H1 (cell line): ENCODE data around the gene DVL1. TPM values are rescaled to one million over a fixed set of nuclear protein-coding genes. Genes with fewer than 3 reads are reported as not detected.

Source experiments
- CTCF ChIA-PET: fragments of 300-600 bp; sonication (Branson Sonifier 250); formaldehyde crosslinking; loops from one replicate; lab custom pipeline; 2021; ENCODE audit not compliant: partially characterized antibody; lab: Charles Lee
- POLR2A ChIA-PET: fragments of 300-600 bp; sonication (Branson Sonifier 250); formaldehyde crosslinking; loops from one replicate; lab custom pipeline; 2021; ENCODE audit warnings: inconsistent platforms; ENCODE audit not compliant: partially characterized antibody; lab: Charles Lee
- DNase-seq, 2 experiments: peaks; one replicate each; pipeline versions ENCODE4 v3.0.0 to v3.0.0-alpha.2; 2010 to 2022; ENCODE audit warnings: low spot score in 2 of 2, low read depth in 1 of 2, mixed read lengths in 1 of 2
- FAIRE-seq: peaks from 2 replicates; lab custom pipeline; 2011; peaks lifted over from hg19 to GRCh38; lab: Jason Lieb, UNC
- H2AFZ ChIP-seq: 2 replicates; pipeline ENCODE4 v1.8.1; 2012; ENCODE audit warnings: low read length, inconsistent platforms
- H2AK5ac ChIP-seq: 2 replicates; pipeline ENCODE4 v1.6.1; 2013; ENCODE audit warnings: low read depth, low read length
- H2BK120ac ChIP-seq: replicated peaks from 2 replicates; pipeline ENCODE3; 2013; ENCODE audit warnings: low read depth, low read length, inconsistent platforms
- H2BK12ac ChIP-seq: 2 replicates; pipeline ENCODE4 v1.6.1; 2013; ENCODE audit warnings: low read depth, low read length
- H2BK15ac ChIP-seq: 2 replicates; pipeline ENCODE4 v1.6.1; 2013; ENCODE audit warnings: low read length
- H2BK20ac ChIP-seq: 2 replicates; pipeline ENCODE4 v1.6.1; 2013; ENCODE audit warnings: low read length
- H2BK5ac ChIP-seq: 2 replicates; pipeline ENCODE4 v1.6.1; 2013; ENCODE audit warnings: low read depth, low read length
- H3K14ac ChIP-seq: 2 replicates; pipeline ENCODE4 v1.6.1; 2013; ENCODE audit warnings: inconsistent platforms; ENCODE audit not compliant: insufficient read length
- H3K18ac ChIP-seq: 2 replicates; pipeline ENCODE4 v1.6.1; 2013; ENCODE audit warnings: low read length; ENCODE audit errors: extremely low read depth
- H3K23ac ChIP-seq: 2 replicates; pipeline ENCODE4 v1.6.1; 2013; ENCODE audit warnings: inconsistent platforms; ENCODE audit not compliant: insufficient read length
- H3K23me2 ChIP-seq: 2 replicates; pipeline ENCODE4 v1.6.1; 2013; ENCODE audit warnings: low read depth, low read length
- H3K27ac ChIP-seq: 2 replicates; pipeline ENCODE4 v1.6.1; 2011; ENCODE audit warnings: low read depth, low read length, inconsistent platforms
- H3K27me3 ChIP-seq, 4 experiments: replicated peaks in 1 of 4; 1 replicate in 1 of 4; 2 replicates in 3 of 4; pipeline versions ENCODE4 v1.6.1 to v1.8.1; 2011 to 2013; ENCODE audit warnings: low read length in 3 of 4, mild to moderate bottlenecking in 3 of 4, inconsistent platforms in 2 of 4, mixed read lengths in 2 of 4, moderate library complexity in 1 of 4; ENCODE audit not compliant: control insufficient read depth in 3 of 4, insufficient read depth in 3 of 4; ENCODE audit errors: extremely low read depth in 1 of 4
- H3K36me3 ChIP-seq, 4 experiments: 2 replicates each; pipeline versions ENCODE4 v1.6.1 to v1.8.1; 2011 to 2013; ENCODE audit warnings: mild to moderate bottlenecking in 4 of 4, low read length in 3 of 4, moderate library complexity in 2 of 4, control low read depth in 1 of 4, inconsistent platforms in 1 of 4; ENCODE audit not compliant: insufficient read depth in 4 of 4, control insufficient read depth in 2 of 4
- H3K4ac ChIP-seq: replicated peaks from 2 replicates; pipeline ENCODE3; 2013; ENCODE audit warnings: low read length, low read depth, mixed read lengths, inconsistent platforms; ENCODE audit not compliant: insufficient read length
- H3K4me1 ChIP-seq, 4 experiments: replicated peaks in 1 of 4; 1 replicate in 1 of 4; 2 replicates in 3 of 4; pipeline versions ENCODE4 v1.6.1 to v1.8.1; 2011 to 2013; ENCODE audit warnings: low read length in 3 of 4, inconsistent platforms in 2 of 4, mixed read lengths in 1 of 4; ENCODE audit not compliant: insufficient read depth in 4 of 4, control insufficient read depth in 3 of 4
- H3K4me2 ChIP-seq, 2 experiments: 2 replicates each; pipeline versions ENCODE4 v1.6.1 to v1.8.1; 2011 to 2013; ENCODE audit warnings: low read depth in 2 of 2, low read length in 2 of 2, control low read depth in 1 of 2, inconsistent platforms in 1 of 2, mild to moderate bottlenecking in 1 of 2; ENCODE audit not compliant: insufficient read depth in 1 of 2
- H3K4me3 ChIP-seq, 4 experiments: fragments of 200-600, 300-600 bp in 1 of 4; sonication (generic), shearing (Covaris generic), sonication (Bioruptor Twin) in 1 of 4; 2 replicates each; pipeline versions ENCODE4 v1.5.1 to v1.8.1; 2011 to 2016; ENCODE audit warnings: low read length in 4 of 4, low read depth in 3 of 4, control low read depth in 2 of 4, inconsistent platforms in 2 of 4, mild to moderate bottlenecking in 2 of 4, mixed read lengths in 1 of 4, moderate library complexity in 1 of 4; ENCODE audit not compliant: insufficient read depth in 2 of 4; ENCODE audit errors: extremely low read depth in 1 of 4
- H3K56ac ChIP-seq: replicated peaks from 2 replicates; pipeline ENCODE3; 2013; ENCODE audit warnings: low read depth, mild to moderate bottlenecking, mixed read lengths, low read length, inconsistent platforms; ENCODE audit not compliant: insufficient read length
- H3K79me1 ChIP-seq: 2 replicates; pipeline ENCODE4 v1.6.1; 2013; ENCODE audit warnings: low read depth, low read length, control low read depth
- H3K79me2 ChIP-seq, 2 experiments: 2 replicates each; pipeline versions ENCODE4 v1.6.1 to v1.8.1; 2012 to 2013; ENCODE audit warnings: low read length in 2 of 2, mild to moderate bottlenecking in 2 of 2, inconsistent platforms in 1 of 2; ENCODE audit not compliant: insufficient read depth in 2 of 2, control insufficient read depth in 1 of 2
- H3K9ac ChIP-seq, 4 experiments: replicated peaks in 1 of 4; 1 replicate in 1 of 4; 2 replicates in 3 of 4; pipeline versions ENCODE4 v1.6.1 to v1.8.1; 2011 to 2013; ENCODE audit warnings: low read depth in 3 of 4, low read length in 3 of 4, control low read depth in 2 of 4, mild to moderate bottlenecking in 2 of 4, moderate library complexity in 2 of 4, inconsistent platforms in 1 of 4; ENCODE audit errors: extremely low read depth in 1 of 4
- H3K9me3 ChIP-seq, 2 experiments: 2 replicates each; pipeline versions ENCODE4 v1.6.1 to v1.8.1; 2012 to 2013; ENCODE audit warnings: mild to moderate bottlenecking in 2 of 2, moderate library complexity in 2 of 2, control low read depth in 1 of 2, inconsistent platforms in 1 of 2, low read depth in 1 of 2, low read length in 1 of 2, mixed read lengths in 1 of 2; ENCODE audit not compliant: insufficient read depth in 2 of 2
- H4K20me1 ChIP-seq, 2 experiments: replicated peaks in 1 of 2; 2 replicates each; pipeline versions ENCODE3 to v1.8.1; 2011 to 2013; ENCODE audit warnings: inconsistent platforms in 2 of 2, low read length in 2 of 2, mild to moderate bottlenecking in 1 of 2; ENCODE audit not compliant: insufficient read depth in 2 of 2, control insufficient read depth in 1 of 2
- H4K5ac ChIP-seq: 2 replicates; pipeline ENCODE4 v1.6.1; 2013; ENCODE audit warnings: low read length, low read depth, mixed read lengths, inconsistent platforms; ENCODE audit not compliant: insufficient read length
- H4K8ac ChIP-seq: 2 replicates; pipeline ENCODE4 v1.8.0; 2013; ENCODE audit warnings: mild to moderate bottlenecking, moderate library complexity, low read length, inconsistent platforms; ENCODE audit not compliant: insufficient read depth; ENCODE audit errors: extremely low read depth
- H4K91ac ChIP-seq: replicated peaks from 2 replicates; pipeline ENCODE3; 2013; ENCODE audit warnings: low read length, mixed read lengths, inconsistent platforms; ENCODE audit not compliant: insufficient read length
- HDAC2 ChIP-seq, 2 experiments: fragments of 300-600 bp in 1 of 2; sonication (generic) in 1 of 2; IDR thresholded peaks; 2 replicates each; pipeline ENCODE4 v1.6.1; 2011 to 2012; ENCODE audit warnings: low read depth in 2 of 2, low read length in 2 of 2, mild to moderate bottlenecking in 2 of 2, moderate library complexity in 2 of 2, borderline replicate concordance in 1 of 2, inconsistent platforms in 1 of 2
- KDM4A ChIP-seq: IDR thresholded peaks from one replicate; pipeline ENCODE4 v1.7.1; 2012; ENCODE audit warnings: low read depth, mild to moderate bottlenecking, moderate library complexity, low read length, inconsistent platforms; ENCODE audit not compliant: severe bottlenecking
- PHF8 ChIP-seq: fragments of 200-600 bp; sonication (generic); conservative IDR thresholded peaks from 2 replicates; pipeline ENCODE4 v1.7.1; 2012; ENCODE audit warnings: low read depth, mild to moderate bottlenecking, inconsistent platforms, low read length, moderate library complexity
- POLR2AphosphoS5 ChIP-seq: IDR thresholded peaks from 2 replicates; pipeline ENCODE4 v1.6.1; 2011; ENCODE audit warnings: low read depth, low read length
- TAF1 ChIP-seq: IDR thresholded peaks from 2 replicates; pipeline ENCODE4 v1.6.1; 2011; ENCODE audit warnings: mild to moderate bottlenecking, low read depth, low read length
- YY1 ChIP-seq: IDR thresholded peaks from 2 replicates; pipeline ENCODE4 v1.6.1; 2011; ENCODE audit warnings: low read depth, mild to moderate bottlenecking, low read length
- WGBS, 2 experiments: shearing (Covaris generic) in 1 of 2; methylation state at CpG; one replicate each; pipeline versions ENCODE4 v1.1.6 to v1.1.7; 2013 to 2015; ENCODE audit warnings: low lambda C conversion rate in 2 of 2, mixed read lengths in 2 of 2, inconsistent platforms in 1 of 2, low coverage in 1 of 2, missing lambda C conversion rate in 1 of 2; ENCODE audit not compliant: insufficient replicate concordance in 2 of 2, insufficient coverage in 1 of 2, insufficient read length in 1 of 2; ENCODE audit errors: extremely low coverage in 1 of 2, missing lambda C conversion rate in 1 of 2; 5-methylcytosine and 5-hydroxymethylcytosine counted together
- polyA plus RNA-seq, 7 experiments: library from polyadenylated mRNA; depleted of rRNA in 3 of 7; stranded (reverse) in 5 of 7; unstranded in 2 of 7; fragments of >200 nt in 5 of 7; fragments of 200-250 nt in 2 of 7; gene quantifications; 1 replicate in 5 of 7; 2 replicates in 1 of 7; 4 replicates in 1 of 7; pipeline versions ENCODE4 v1.2.1 to v1.2.3, GENCODE V29; 2011 to 2013; ENCODE audit warnings: missing spikeins in 2 of 7, mixed read lengths in 2 of 7
- total RNA-seq: library from RNA; stranded (reverse); fragmentation: NEBNext Ultra II Directional; extraction: Animal tissue kit (Norgen Biotek cat#: 25700); gene quantifications from 2 replicates; pipeline ENCODE4 v1.2.1, GENCODE V29; 2021
- TF ChIP-seq, protein P1 (sequence below): IDR thresholded peaks from 2 replicates; pipeline ENCODE4 v1.6.1; 2012; ENCODE audit warnings: inconsistent platforms
- TF ChIP-seq, protein P2 (sequence below): IDR thresholded peaks from 2 replicates; pipeline ENCODE4 v1.6.1; 2012; ENCODE audit warnings: inconsistent platforms

DVL1 gene
- total and polyA plus RNA-seq, 2 of the 8 experiments (the other 6 are each of a cell fraction or from before 2014, with no cell fraction given), result 39.4 to 58.9 TPM

DNA sequence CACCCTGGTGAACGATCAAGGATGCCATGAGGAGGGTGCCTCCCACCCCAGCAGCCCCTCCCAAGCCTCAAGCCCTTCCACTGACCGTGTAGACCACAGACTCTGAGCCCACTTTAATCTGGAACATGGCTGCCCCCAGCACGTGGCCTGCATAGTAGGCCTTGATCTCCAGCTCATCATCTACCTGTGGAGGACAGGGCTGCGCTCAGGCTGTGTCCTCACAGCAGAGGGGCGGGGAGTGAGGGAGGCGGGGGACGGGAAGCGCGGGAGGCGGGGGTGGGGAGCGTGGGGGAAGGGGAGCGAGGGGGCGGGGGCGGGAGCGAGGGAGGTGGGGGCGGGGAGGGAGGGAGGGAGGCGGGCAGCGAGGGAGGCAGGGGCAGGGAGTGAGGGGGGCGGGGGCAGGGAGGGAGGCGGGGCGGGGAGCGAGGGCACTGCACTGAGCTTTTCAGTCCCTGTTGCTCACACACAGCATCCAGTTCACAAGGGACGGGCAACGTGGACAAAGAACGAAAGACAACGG lies 33.7 kb downstream of the DVL1 start:
- WGBS, 2 experiments, result 67% methylated on average over 6 of the region's 26 CpGs; no CpG with 5 or more reads in 1 of the 2 experiments
- Histone ChIP-seq H3K4me3 (peak overlapping the region in 1 of 4 experiments; percentile 19; a peak in 1 of 8 replicates), H2BK12ac (peak overlapping the region; percentile 50; the same call in 1 of the 2 replicates), H3K36me3 (peaks cover 17 to 53% (median 40%) of the 10 kb centered on the region in 4 experiments), H2BK15ac (no peak overlapping the region), H3K27ac (0 out of 2 replicates have a peak overlapping the region, but pooled peaks have one; percentile 41), H4K91ac (peak overlapping the region; percentile 82), H4K8ac (no peak overlapping the region), H3K14ac (no peak overlapping the region), H3K27me3 (no peaks in the 10 kb centered on the region), H3K56ac (no peak overlapping the region), H2BK20ac (no peak overlapping the region), H2BK120ac (no peak overlapping the region), H3K79me2 (peaks cover 3 to 16% of the 10 kb centered on the region in 2 experiments; a peak in 2 of 4 replicates), H2BK5ac (0 out of 2 replicates have a peak overlapping the region, but pooled peaks have one; percentile 48), H3K4me2 (peak overlapping the region; percentile 33 to 49), H3K23ac (no peak overlapping the region), H3K79me1 (peaks cover 14% of the 10 kb centered on the region), H3K4ac (no peak overlapping the region), H3K23me2 (no peaks in the 10 kb centered on the region), H3K9ac (peak overlapping the region in 2 of 4 experiments; percentile 6 to 18; a peak in 2 of 7 replicates), H3K18ac (peak overlapping the region; percentile 90; the same call in 1 of the 2 replicates), H3K4me1 (peaks cover 0 to 11% (median 4%) of the 10 kb centered on the region in 4 experiments; a peak in 6 of 7 replicates), H4K20me1 (peaks cover 13 to 28% of the 10 kb centered on the region in 2 experiments), H2AFZ (no peak overlapping the region), H3K9me3 (no peaks in the 10 kb centered on the region), H2AK5ac (peak overlapping the region; percentile 60; the same call in 1 of the 2 replicates), H4K5ac (peak overlapping the region; percentile 44)
- ChIA-PET POLR2A (interaction anchor here (0.6 to 10.1 kb wide), 12 partner anchors 10 to 1111 kb away, joined by 3 to 134 read pairs (median 4); partner anchors contain the start of gene TAS1R3), CTCF (interaction anchor here (0.7 to 1.7 kb wide), 6 partner anchors 8 to 110 kb away, joined by 3 to 5 read pairs (median 3); no protein-coding TSS in a partner anchor)
- FAIRE-seq (no peak), DNase-seq (no peak)
- TF ChIP-seq, protein P1, sequence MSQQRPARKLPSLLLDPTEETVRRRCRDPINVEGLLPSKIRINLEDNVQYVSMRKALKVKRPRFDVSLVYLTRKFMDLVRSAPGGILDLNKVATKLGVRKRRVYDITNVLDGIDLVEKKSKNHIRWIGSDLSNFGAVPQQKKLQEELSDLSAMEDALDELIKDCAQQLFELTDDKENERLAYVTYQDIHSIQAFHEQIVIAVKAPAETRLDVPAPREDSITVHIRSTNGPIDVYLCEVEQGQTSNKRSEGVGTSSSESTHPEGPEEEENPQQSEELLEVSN, result peak; percentile 39; the same call in 1 of the 2 replicates
- TF ChIP-seq, protein P2, sequence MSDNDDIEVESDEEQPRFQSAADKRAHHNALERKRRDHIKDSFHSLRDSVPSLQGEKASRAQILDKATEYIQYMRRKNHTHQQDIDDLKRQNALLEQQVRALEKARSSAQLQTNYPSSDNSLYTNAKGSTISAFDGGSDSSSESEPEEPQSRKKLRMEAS, result peak; percentile 95
- TF ChIP-seq KDM4A (no peak), HDAC2 (IDR thresholded peaks at IDR 0.05; ENCODE audit: borderline replicate concordance in 1 of 2, low read depth in 2 of 2, low read length in 2 of 2) (no peak), YY1 (peak; percentile 74), PHF8 (no peak), TAF1 (0 out of 2 replicates have a peak, but pooled peaks have one; percentile 6), POLR2AphosphoS5 (peak; percentile 51; the same call in 1 of the 2 replicates)
